CD1c-positive myeloid dendritic cell (primary cell): ENCODE measurements around the gene ACSM3.
"Not testable (repeated sequence)": the region's sequence is repeated elsewhere in the genome, so short reads cannot be mapped to it uniquely, and the experiment has no call there.

ENCODE experiments used
- DNase-seq: peaks from one replicate; pipeline ENCODE4 v3.0.0-alpha.2; 2016; ENCODE audit errors: extremely low spot score

ACSM3 gene

GRCh38 chr16:20755238-20755637, 8.6 kb upstream of the ACSM3 start:
- no peak for DNase-seq

- not testable (repeated sequence) for DNase-seq
Measured at GRCh38 chr16:20755799-20756198, 8.0 kb upstream of the ACSM3 start.

GRCh38 chr16:20760346-20760745, 3.5 kb upstream of the ACSM3 start:
- no peak for DNase-seq

DNA sequence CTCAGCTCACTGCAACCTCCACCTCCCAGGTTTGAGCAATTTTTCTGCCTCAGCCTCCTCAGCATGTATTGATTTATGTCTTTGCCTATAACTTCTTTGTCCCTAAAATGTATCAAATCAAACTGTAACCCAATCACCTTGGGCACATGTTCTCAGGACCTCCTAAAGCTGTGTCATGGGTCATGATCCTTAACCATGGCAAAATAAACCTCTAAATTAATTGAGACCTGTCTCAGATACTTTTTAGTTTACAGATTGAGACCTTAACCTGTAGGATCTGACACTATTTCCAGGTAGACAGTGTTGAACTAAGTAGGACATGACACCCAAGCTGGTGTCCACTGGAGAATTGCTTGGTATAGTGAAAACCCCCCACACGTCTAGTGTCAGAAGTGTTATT, 2.6 kb upstream of the ACSM3 start:
- no peak for DNase-seq

GRCh38 chr16:20762404-20763123, 1.2 kb upstream of the ACSM3 start:
- DNase-seq = no peak

- not testable (repeated sequence) for DNase-seq
Measured at GRCh38 chr16:20764448-20764847, 634 bp downstream of the ACSM3 start.

GRCh38 chr16:20765732-20766131, 1.9 kb downstream of the ACSM3 start:
- DNase-seq = no peak

DNA sequence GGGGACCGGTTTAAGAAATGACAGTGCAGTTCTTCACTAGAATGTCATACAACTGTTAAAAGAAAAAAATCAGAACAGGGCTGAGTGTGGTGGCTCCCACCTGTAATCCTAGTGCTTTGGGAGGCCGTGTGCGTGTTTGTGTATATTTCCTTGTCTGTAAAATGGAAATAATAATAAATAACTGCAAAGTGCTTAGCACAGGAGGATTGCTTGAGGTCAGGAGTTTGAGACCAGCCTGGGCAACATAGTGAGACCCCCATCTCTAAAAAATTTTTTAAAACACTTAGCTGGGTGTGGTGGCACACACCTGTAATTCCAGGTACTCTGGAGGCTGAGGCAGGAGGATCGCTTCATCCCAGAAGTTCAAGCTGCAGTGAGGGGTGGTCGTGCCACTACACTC, 2.5 kb downstream of the ACSM3 start:
- DNase-seq = no peak

- DNase-seq = no peak
Measured at GRCh38 chr16:20767577-20767976, 3.8 kb downstream of the ACSM3 start.

GRCh38 chr16:20768121-20768520, 4.3 kb downstream of the ACSM3 start:
- DNase-seq = no peak

- no peak for DNase-seq
Measured at GRCh38 chr16:20768818-20769217, 5.0 kb downstream of the ACSM3 start.

- DNase-seq = no peak
Measured at GRCh38 chr16:20773679-20774078, 9.9 kb downstream of the ACSM3 start.

GRCh38 chr16:20774703-20775362, 11.0 kb downstream of the ACSM3 start:
- DNase-seq = peak; percentile 61

GRCh38 chr16:20781697-20782096, 17.9 kb downstream of the ACSM3 start:
- DNase-seq = no peak

DNA sequence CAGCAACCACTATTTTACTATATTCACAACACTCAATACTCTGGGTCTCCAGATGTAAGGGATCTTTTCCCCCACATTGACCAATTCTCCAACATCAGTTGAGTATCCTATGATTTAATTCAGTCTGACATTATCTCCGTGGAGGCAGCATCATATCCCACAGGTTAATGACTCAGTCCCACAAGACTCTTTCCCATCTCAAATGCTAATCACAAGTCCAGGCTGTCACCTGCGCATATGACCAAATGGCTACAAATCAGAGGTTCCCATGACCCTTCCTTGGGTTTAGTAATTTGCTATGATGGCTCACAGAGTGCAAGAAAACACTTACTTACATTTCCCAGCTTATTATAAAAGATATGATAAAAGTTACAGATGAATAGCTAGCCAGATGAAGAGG, 18.7 kb downstream of the ACSM3 start:
- DNase-seq = no peak

DNA sequence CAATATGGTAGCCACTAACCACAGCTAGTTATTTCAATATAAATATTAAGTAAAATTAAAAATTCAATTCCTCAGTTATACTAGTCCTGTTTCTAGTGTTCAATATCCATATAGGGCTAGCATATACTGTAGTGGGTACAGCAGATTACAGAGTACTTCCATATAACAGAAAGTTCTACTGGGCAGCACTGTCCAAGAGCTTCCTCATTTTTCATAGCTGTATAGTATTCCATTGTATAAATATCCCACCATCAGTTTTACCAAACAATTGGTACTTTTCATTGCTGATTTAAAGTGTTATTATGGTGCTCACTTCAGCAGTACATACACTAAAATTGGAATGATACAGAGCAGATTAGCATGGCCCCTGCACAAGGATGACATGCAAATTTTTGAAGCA, 20.4 kb downstream of the ACSM3 start:
- DNase-seq = no peak

- no peak for DNase-seq
Measured at GRCh38 chr16:20789130-20789529, 25.3 kb downstream of the ACSM3 start.

- no peak for DNase-seq
Measured at GRCh38 chr16:20791923-20792612, 28.3 kb downstream of the ACSM3 start.

GRCh38 chr16:20798364-20798763, 34.5 kb downstream of the ACSM3 start:
- DNase-seq = no peak

GRCh38 chr16:20799599-20799998, 35.8 kb downstream of the ACSM3 start:
- peak; percentile 28 for DNase-seq

DNA sequence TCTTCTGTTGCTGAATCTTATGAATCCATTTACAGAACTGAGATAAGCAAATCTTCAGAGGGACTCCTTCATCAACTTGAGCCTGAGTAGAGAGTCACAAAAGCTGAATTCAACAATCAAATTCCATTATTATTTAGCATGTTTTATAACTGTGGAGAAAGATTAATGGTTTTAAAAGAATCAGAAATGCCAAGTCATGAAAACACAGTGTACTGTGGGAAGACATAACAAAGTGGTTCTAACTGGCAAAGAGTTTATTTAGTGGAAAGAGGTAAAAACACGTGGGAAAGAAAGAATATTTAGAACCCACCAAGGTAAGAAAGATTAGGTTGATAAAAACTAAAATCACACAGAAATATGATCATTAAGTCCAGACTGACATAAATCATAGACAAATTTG, 37.5 kb downstream of the ACSM3 start:
- DNase-seq = no peak

DNA sequence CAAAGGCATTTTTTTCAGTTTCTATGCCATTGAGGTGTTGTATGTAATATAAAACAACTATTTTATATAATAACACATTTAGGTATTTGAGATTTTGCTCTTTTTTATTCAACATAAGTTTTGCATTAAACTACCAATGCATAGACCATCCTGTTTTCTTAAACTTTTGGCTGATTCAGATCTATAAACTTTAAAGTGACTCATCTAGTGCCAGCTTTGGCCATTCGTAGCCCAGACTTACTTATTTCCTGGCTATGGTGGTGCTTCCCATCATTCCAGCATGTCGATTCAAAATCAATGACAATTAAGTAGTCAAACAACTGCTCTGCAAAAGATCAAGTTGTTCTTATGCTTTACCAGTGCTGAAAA, 39.4 kb downstream of the ACSM3 start:
- DNase-seq = no peak

GRCh38 chr16:20803561-20804214, 39.9 kb downstream of the ACSM3 start:
- DNase-seq = no peak
